ENCODE measurements around the gene B3GNT5. TPM values are rescaled to one million over a fixed set of nuclear protein-coding genes. Genes with fewer than 3 reads are reported as not detected.

The B3GNT5 gene
- 10.6 TPM for polyA plus RNA-seq (2013, experiment 1 of 2)
- 10.8 TPM for polyA plus RNA-seq (2013, experiment 2 of 2)

- Histone ChIP-seq H3K23ac (ENCODE audit: low read length in 2 of 2) (peak within 1 kb of the TSS; percentile 29 to 94), H2AFZ (ENCODE audit: low read depth, low read length) (peak within 1 kb of the TSS; percentile 86), H4K8ac (ENCODE audit: low read length) (peak within 1 kb of the TSS; percentile 94), H2BK15ac (ENCODE audit: low read depth, poor library complexity, severe bottlenecking) (peak within 1 kb of the TSS; percentile 90), H3K79me1 (replicated peaks; ENCODE audit: low read length, poor library complexity, severe bottlenecking) (no peaks in the 10 kb centered on the region), H3K14ac (ENCODE audit: low read length in 2 of 2) (peak within 1 kb of the TSS; percentile 63 to 95), H3K4ac (ENCODE audit: low read depth in 1 of 2, low read length in 2 of 2) (peak within 1 kb of the TSS; percentile 79 to 83), H4K91ac (ENCODE audit: low read length) (peak within 1 kb of the TSS; percentile 93), H2BK120ac (ENCODE audit: low read depth, low read length) (peak within 1 kb of the TSS; percentile 82), H3K4me1 (ENCODE audit: control insufficient read depth, insufficient read depth, low read depth, low read length) (peaks cover 3% of the 10 kb centered on the region), H2BK12ac (ENCODE audit: low read length in 2 of 2) (peak within 1 kb of the TSS in 1 of 2 experiments; percentile 92), H3K27ac (ENCODE audit: low read length, poor library complexity, severe bottlenecking) (peak within 1 kb of the TSS; percentile 80), H3K4me2 (ENCODE audit: low read length, poor library complexity, severe bottlenecking) (peak within 1 kb of the TSS; percentile 87), H3K9ac (ENCODE audit: low read length) (peak within 1 kb of the TSS; percentile 87), H3K9me3 (ENCODE audit: control insufficient read depth, low read length) (no peaks in the 10 kb centered on the region), H2AK5ac (ENCODE audit: low read length, severe bottlenecking) (no peak within 1 kb of the TSS), H3K36me3 (ENCODE audit: control insufficient read depth in 1 of 2, insufficient read depth in 2 of 2, low read depth in 1 of 2, low read length in 2 of 2) (no peaks in the 10 kb centered on the region), H2BK5ac (ENCODE audit: low read depth, low read length, poor library complexity, severe bottlenecking) (peak within 1 kb of the TSS; percentile 63), H3K4me3 (ENCODE audit: insufficient read depth in 1 of 2, low read depth in 1 of 2, low read length in 2 of 2) (peak within 1 kb of the TSS; percentile 89 to 91), H3K27me3 (ENCODE audit: control insufficient read depth in 1 of 2, insufficient read depth in 1 of 2, low read length in 2 of 2) (peaks cover 0 to 4% of the 10 kb centered on the region in 2 experiments), H3K18ac (ENCODE audit: low read depth in 1 of 2, low read length in 2 of 2) (peak within 1 kb of the TSS; percentile 89 to 92)
- under 1% methylated on average over 40 of the region's 43 CpGs for WGBS
- DNase-seq = peak; percentile 73
Observed at GRCh38 chr3:183252973-183253527, at the start of gene B3GNT5. Gene B3GNT5, plus strand, starts transcription at chr3:183253253. Its CDS starts 16,546 bp downstream, at chr3:183269799.

- no peak overlapping the region for H3K4ac ChIP-seq (ENCODE audit: low read depth in 1 of 2, low read length in 2 of 2)
- no peak overlapping the region for H2AFZ ChIP-seq (ENCODE audit: low read depth, low read length)
- no peak overlapping the region for H3K23ac ChIP-seq (ENCODE audit: low read length in 2 of 2)
- H3K36me3 ChIP-seq (ENCODE audit: control insufficient read depth in 1 of 2, insufficient read depth in 2 of 2, low read depth in 1 of 2, low read length in 2 of 2) = no peaks in the 10 kb centered on the region
- H2AK5ac ChIP-seq (ENCODE audit: low read length, severe bottlenecking) = no peak overlapping the region
- H3K18ac ChIP-seq (ENCODE audit: low read depth in 1 of 2, low read length in 2 of 2) = no peak overlapping the region
- no peak overlapping the region for H2BK15ac ChIP-seq (ENCODE audit: low read depth, poor library complexity, severe bottlenecking)
- no peaks in the 10 kb centered on the region for H3K4me1 ChIP-seq (ENCODE audit: control insufficient read depth, insufficient read depth, low read depth, low read length)
- peaks cover 0 to 7% of the 10 kb centered on the region in 2 experiments for H3K27me3 ChIP-seq (ENCODE audit: control insufficient read depth in 1 of 2, insufficient read depth in 1 of 2, low read length in 2 of 2)
- no peak overlapping the region for H3K9ac ChIP-seq (ENCODE audit: low read length)
- H3K14ac ChIP-seq (ENCODE audit: low read length in 2 of 2) = no peak overlapping the region
- no peak overlapping the region for H3K4me2 ChIP-seq (ENCODE audit: low read length, poor library complexity, severe bottlenecking)
- H3K27ac ChIP-seq (ENCODE audit: low read length, poor library complexity, severe bottlenecking) = no peak overlapping the region
- no peak overlapping the region for H2BK120ac ChIP-seq (ENCODE audit: low read depth, low read length)
- no peak overlapping the region for H4K91ac ChIP-seq (ENCODE audit: low read length)
- H3K4me3 ChIP-seq (ENCODE audit: insufficient read depth in 1 of 2, low read depth in 1 of 2, low read length in 2 of 2) = no peak overlapping the region
- H4K8ac ChIP-seq (ENCODE audit: low read length) = no peak overlapping the region
- no peak for DNase-seq
- H3K79me1 ChIP-seq (replicated peaks; ENCODE audit: low read length, poor library complexity, severe bottlenecking) = no peaks in the 10 kb centered on the region
- no peak overlapping the region for H2BK5ac ChIP-seq (ENCODE audit: low read depth, low read length, poor library complexity, severe bottlenecking)
- H2BK12ac ChIP-seq (ENCODE audit: low read length in 2 of 2) = no peak overlapping the region
- H3K9me3 ChIP-seq (ENCODE audit: control insufficient read depth, low read length) = peaks cover 15% of the 10 kb centered on the region
Observed at GRCh38 chr3:183203670-183204069, 49.4 kb upstream of the B3GNT5 start.

- Histone ChIP-seq H2AK5ac (ENCODE audit: low read length, severe bottlenecking) (no peak overlapping the region), H4K91ac (ENCODE audit: low read length) (no peak overlapping the region), H2BK5ac (ENCODE audit: low read depth, low read length, poor library complexity, severe bottlenecking) (no peak overlapping the region), H4K8ac (ENCODE audit: low read length) (no peak overlapping the region), H3K4me3 (ENCODE audit: insufficient read depth in 1 of 2, low read depth in 1 of 2, low read length in 2 of 2) (no peak overlapping the region), H3K4me1 (ENCODE audit: control insufficient read depth, insufficient read depth, low read depth, low read length) (no peaks in the 10 kb centered on the region), H3K14ac (ENCODE audit: low read length in 2 of 2) (no peak overlapping the region), H3K18ac (ENCODE audit: low read depth in 1 of 2, low read length in 2 of 2) (no peak overlapping the region), H3K79me1 (replicated peaks; ENCODE audit: low read length, poor library complexity, severe bottlenecking) (no peaks in the 10 kb centered on the region), H2BK120ac (ENCODE audit: low read depth, low read length) (no peak overlapping the region), H3K4me2 (ENCODE audit: low read length, poor library complexity, severe bottlenecking) (no peak overlapping the region), H3K36me3 (ENCODE audit: control insufficient read depth in 1 of 2, insufficient read depth in 2 of 2, low read depth in 1 of 2, low read length in 2 of 2) (no peaks in the 10 kb centered on the region), H2BK12ac (ENCODE audit: low read length in 2 of 2) (no peak overlapping the region), H3K9ac (ENCODE audit: low read length) (no peak overlapping the region), H3K9me3 (ENCODE audit: control insufficient read depth, low read length) (peaks cover 4% of the 10 kb centered on the region), H3K23ac (ENCODE audit: low read length in 2 of 2) (no peak overlapping the region), H3K4ac (ENCODE audit: low read depth in 1 of 2, low read length in 2 of 2) (no peak overlapping the region), H2AFZ (ENCODE audit: low read depth, low read length) (no peak overlapping the region), H3K27me3 (ENCODE audit: control insufficient read depth in 1 of 2, insufficient read depth in 1 of 2, low read length in 2 of 2) (peaks cover 0 to 19% of the 10 kb centered on the region in 2 experiments), H2BK15ac (ENCODE audit: low read depth, poor library complexity, severe bottlenecking) (no peak overlapping the region), H3K27ac (ENCODE audit: low read length, poor library complexity, severe bottlenecking) (no peak overlapping the region)
- WGBS = 100% methylated on average over 2 of the region's 2 CpGs
- no peak for DNase-seq
Observed at GRCh38 chr3:183208260-183208659, 44.8 kb upstream of the B3GNT5 start.

- Histone ChIP-seq H3K9ac (ENCODE audit: low read length) (no peak overlapping the region), H2BK12ac (ENCODE audit: low read length in 2 of 2) (no peak overlapping the region), H4K91ac (ENCODE audit: low read length) (no peak overlapping the region), H3K18ac (ENCODE audit: low read depth in 1 of 2, low read length in 2 of 2) (no peak overlapping the region), H3K36me3 (ENCODE audit: control insufficient read depth in 1 of 2, insufficient read depth in 2 of 2, low read depth in 1 of 2, low read length in 2 of 2) (no peaks in the 10 kb centered on the region), H2AK5ac (ENCODE audit: low read length, severe bottlenecking) (no peak overlapping the region), H3K27ac (ENCODE audit: low read length, poor library complexity, severe bottlenecking) (no peak overlapping the region), H3K79me1 (replicated peaks; ENCODE audit: low read length, poor library complexity, severe bottlenecking) (no peaks in the 10 kb centered on the region), H3K4ac (ENCODE audit: low read depth in 1 of 2, low read length in 2 of 2) (no peak overlapping the region), H2BK15ac (ENCODE audit: low read depth, poor library complexity, severe bottlenecking) (no peak overlapping the region), H4K8ac (ENCODE audit: low read length) (no peak overlapping the region), H3K4me3 (ENCODE audit: insufficient read depth in 1 of 2, low read depth in 1 of 2, low read length in 2 of 2) (no peak overlapping the region), H2BK5ac (ENCODE audit: low read depth, low read length, poor library complexity, severe bottlenecking) (no peak overlapping the region), H3K14ac (ENCODE audit: low read length in 2 of 2) (no peak overlapping the region), H3K9me3 (ENCODE audit: control insufficient read depth, low read length) (no peaks in the 10 kb centered on the region), H3K4me1 (ENCODE audit: control insufficient read depth, insufficient read depth, low read depth, low read length) (no peaks in the 10 kb centered on the region), H3K27me3 (ENCODE audit: control insufficient read depth in 1 of 2, insufficient read depth in 1 of 2, low read length in 2 of 2) (peaks cover 0 to 19% of the 10 kb centered on the region in 2 experiments), H3K4me2 (ENCODE audit: low read length, poor library complexity, severe bottlenecking) (no peak overlapping the region), H2BK120ac (ENCODE audit: low read depth, low read length) (no peak overlapping the region), H2AFZ (ENCODE audit: low read depth, low read length) (no peak overlapping the region), H3K23ac (ENCODE audit: low read length in 2 of 2) (no peak overlapping the region)
- DNase-seq = no peak
- 78% methylated on average over 1 of the region's 2 CpGs for WGBS
Observed at GRCh38 chr3:183208800-183209199, 44.3 kb upstream of the B3GNT5 start.

All from mesenchymal stem cell (in vitro differentiated cells and primary cell).